Measurements from ENCODE around the gene ISG20L2.

DNA sequence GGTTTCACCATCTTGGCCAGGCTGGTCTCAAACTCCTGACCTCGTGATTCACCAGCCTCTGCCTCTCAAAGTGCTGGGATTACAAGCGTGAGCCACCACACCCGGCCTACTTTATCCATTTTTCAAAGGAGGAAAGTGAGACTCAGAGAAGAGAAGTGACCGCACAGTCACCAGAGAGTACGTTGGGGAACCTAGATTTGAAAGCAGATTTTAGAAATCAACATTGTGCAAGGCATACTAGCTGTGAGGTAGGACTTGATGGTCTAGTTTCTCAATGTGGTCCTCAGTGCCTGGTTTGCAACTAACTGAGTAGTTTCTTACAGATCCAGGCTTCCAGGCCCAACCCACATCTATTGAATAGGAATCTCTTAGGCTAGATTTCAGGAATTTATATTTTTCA is 37.1 kb upstream of the ISG20L2 start:
- TF ChIP-seq, protein P1, sequence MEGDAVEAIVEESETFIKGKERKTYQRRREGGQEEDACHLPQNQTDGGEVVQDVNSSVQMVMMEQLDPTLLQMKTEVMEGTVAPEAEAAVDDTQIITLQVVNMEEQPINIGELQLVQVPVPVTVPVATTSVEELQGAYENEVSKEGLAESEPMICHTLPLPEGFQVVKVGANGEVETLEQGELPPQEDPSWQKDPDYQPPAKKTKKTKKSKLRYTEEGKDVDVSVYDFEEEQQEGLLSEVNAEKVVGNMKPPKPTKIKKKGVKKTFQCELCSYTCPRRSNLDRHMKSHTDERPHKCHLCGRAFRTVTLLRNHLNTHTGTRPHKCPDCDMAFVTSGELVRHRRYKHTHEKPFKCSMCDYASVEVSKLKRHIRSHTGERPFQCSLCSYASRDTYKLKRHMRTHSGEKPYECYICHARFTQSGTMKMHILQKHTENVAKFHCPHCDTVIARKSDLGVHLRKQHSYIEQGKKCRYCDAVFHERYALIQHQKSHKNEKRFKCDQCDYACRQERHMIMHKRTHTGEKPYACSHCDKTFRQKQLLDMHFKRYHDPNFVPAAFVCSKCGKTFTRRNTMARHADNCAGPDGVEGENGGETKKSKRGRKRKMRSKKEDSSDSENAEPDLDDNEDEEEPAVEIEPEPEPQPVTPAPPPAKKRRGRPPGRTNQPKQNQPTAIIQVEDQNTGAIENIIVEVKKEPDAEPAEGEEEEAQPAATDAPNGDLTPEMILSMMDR (IDR thresholded peaks at IDR 0.05): no peak
- TF ChIP-seq EZH2phosphoT487 (IDR thresholded peaks at IDR 0.05): no peak
- no peak for TF ChIP-seq EZH2 (IDR thresholded peaks at IDR 0.05)
